Jurkat, Clone E6-1 (cell line): ENCODE results near the gene SH2B2.

Source experiments
- DNase-seq: peaks from one replicate; pipeline ENCODE4 v3.0.0-alpha.2; 2011; ENCODE audit warnings: low read depth, low spot score
- H3K4me3 ChIP-seq: 2 replicates; pipeline ENCODE4 v1.5.1; 2011; ENCODE audit warnings: mild to moderate bottlenecking, low read length, control low read depth, moderate library complexity

SH2B2 gene

DNA sequence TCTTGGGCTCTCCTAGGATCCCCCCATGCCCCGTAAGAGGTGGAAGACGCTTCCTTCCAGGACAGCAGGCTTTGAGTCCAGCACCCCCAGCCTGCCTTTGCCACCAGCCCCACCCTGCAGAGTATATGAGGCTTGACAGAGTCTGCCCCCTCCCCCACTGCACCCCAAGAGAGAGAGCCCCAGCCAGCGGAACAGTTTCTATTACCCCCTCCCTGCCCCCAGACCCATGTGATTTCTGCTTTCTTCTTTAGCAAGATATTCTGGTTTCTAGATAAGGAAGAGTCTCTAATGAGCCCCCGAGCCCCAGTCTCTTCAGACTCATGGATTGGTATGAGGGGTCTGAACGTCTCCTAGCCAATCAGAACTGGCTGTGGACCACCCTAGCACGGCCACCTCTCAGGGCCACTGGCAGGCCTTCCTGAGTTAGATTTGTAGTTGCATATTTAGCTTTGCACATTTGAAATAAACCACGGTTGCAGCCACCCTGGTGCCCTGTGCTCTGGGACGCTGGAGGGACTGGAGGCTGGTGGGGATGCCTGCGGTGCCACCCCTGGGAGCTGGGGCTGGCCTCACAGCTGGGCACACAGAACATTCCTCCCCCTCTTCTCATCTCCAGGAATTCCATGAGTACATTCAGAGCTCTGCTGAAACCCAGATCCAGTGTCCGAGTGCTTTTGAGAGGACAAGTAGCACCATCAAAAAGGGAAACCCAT, 3.0 kb upstream of the SH2B2 start:
- no peak overlapping the region for H3K4me3 ChIP-seq
- no peak for DNase-seq

- no peak for DNase-seq
These were observed 2.3 kb upstream of the SH2B2 start for GRCh38 chr7:102284399-102284798.

DNA sequence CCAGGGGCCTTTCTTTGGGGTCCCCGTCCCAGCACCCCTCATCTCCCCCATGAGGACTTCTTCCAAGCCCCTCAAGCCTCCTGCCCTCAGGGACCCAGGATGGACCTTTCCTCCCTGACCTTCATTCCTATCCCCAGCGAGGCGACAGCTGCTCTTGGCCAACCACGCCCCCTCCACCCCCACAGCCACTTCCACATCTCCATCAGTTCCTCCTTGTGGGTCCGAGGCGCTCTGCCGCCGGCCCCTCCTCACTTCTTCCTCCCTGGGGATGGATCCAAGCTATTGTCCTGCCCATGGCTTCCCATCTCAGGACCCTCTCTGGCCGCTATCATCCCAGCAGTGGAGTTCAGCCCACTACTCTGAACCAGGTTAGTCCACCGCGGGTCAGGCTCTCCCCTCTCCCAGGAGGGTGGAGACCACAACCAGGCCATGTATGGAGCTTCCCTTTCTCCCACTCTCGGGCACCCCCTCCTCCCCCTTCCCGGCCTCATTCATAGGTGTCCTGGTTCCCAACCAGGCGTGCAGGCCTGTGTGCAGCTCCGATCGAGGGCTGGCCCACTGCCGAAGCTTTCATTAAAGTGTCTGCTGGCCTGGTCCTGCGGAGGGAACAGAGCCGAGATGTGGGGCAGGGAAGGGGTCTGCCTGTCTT, 1.7 kb upstream of the SH2B2 start:
- no peak for DNase-seq
- H3K4me3 ChIP-seq: no peak overlapping the region

More at GRCh38 chr7:102284399-102284798, 2.3 kb upstream of the SH2B2 start:
- H3K4me3 ChIP-seq: no peak overlapping the region

GRCh38 chr7:102285540-102286236, 980 bp upstream of the SH2B2 start:
- no peak for DNase-seq
- H3K4me3 ChIP-seq: peak overlapping the region; percentile 51

DNA sequence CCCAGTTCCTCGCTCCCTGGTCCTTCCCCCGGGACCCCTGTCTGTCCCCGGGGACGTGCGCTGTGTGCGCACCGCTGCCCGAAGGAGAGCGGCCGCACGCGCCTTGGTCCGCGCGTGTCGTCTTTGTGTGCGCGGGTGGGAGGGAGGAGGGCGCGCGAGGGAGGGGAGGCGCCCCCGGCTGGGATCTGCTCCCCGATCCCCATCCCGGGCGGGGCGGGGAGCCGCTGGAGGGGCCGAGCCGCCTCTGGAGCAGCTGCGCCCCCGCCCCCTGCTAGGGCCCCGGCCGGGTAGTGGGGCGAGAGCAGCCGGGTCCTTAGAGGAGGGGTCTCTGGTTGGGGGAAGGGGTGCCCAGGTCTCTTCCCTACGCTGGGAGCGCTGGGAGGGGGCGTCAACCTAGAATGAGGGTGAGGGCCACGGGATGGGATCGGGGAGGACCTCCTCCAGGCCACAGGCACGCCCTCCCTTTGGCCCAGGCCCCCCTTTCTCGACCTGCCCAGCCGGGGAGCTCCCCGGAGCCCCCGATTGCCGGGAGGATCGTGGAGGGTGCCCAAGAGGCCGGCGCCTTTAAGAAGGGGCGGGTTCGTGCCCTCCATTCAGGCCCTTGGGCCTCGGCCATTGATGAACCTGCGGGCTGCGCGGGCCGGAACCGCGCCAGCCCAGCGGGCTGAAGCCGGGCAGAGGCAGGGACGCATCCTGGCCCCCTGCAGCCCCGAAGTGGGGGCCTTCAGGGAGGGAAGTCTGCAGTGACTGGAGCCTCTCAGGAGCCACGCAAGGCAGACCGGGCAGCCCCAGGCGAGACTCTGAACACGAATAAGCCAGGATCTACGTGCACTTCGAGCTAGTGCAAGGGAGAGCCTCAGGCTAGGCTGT, 678 bp downstream of the SH2B2 start:
- peak overlapping the region; percentile 63 for H3K4me3 ChIP-seq
- no peak for DNase-seq

DNA sequence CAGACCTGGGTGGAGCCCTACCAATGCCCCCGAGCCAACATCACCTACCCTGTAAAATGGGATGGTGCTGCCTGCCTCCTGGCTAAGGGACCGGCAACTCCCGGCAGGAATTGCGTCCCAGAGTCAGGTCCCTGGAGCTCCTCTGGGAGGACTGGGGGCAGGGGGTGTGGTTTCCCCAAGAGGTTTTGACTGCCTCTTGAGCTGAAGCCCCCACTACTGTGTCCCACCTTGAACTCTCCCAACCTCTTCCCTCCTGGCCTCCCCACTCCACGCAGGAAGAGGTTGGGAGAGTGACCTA, 1.3 kb downstream of the SH2B2 start:
- no peak for DNase-seq
- H3K4me3 ChIP-seq: peak overlapping the region; percentile 63

- DNase-seq: no peak
- H3K4me3 ChIP-seq: no peak overlapping the region
These were observed 1.7 kb downstream of the SH2B2 start for GRCh38 chr7:102288285-102288930.

- no peak for DNase-seq
- no peak overlapping the region for H3K4me3 ChIP-seq
These were observed 2.4 kb downstream of the SH2B2 start for GRCh38 chr7:102289057-102289456.

DNA sequence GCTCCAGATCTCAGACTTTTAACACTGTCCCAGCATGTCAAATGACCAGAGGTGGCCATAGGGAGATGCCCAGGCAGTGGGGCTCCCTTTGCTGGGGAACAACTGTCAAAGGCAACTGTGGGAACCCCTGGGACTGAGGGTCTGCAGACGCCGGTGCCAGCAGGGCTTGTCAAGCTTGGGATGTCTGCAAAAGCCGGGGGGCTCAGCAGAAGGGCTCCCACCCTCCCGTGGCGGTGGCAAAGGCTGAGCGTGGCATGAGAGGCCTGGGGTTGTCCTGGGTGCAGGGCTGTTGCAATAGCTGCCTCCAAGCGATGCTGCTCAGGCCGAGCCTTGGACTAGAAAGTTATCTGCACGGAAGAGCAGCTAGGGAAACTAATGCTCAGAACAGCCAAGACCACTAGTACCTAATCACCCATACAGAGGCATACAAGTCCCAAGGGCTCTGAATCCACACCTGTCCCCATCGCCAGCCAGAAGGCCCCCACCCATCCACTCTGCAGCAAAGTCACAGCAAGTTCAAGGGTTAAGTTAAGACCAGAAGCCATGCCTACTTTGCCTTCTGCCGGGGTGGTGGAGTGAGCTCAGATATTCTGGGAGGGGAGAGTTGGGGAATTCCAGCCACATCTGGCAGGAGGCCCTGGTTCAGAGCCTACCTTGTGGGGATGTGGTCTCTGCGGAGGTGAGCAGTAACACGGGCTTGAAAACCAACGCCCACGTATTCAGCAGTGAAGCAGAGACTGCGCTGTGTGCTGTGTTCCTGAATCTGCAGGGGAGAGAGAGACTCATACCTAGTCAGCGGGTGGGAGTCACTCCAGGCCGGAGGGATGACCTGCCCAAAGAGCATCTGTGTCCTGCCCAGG, 4.6 kb downstream of the SH2B2 start:
- no peak for DNase-seq
- H3K4me3 ChIP-seq: no peak overlapping the region

- H3K4me3 ChIP-seq: no peak overlapping the region
- DNase-seq: no peak
These were observed 5.2 kb downstream of the SH2B2 start for GRCh38 chr7:102291916-102292267.

- DNase-seq: no peak
- H3K4me3 ChIP-seq: no peak overlapping the region
These were observed 6.4 kb downstream of the SH2B2 start for GRCh38 chr7:102292813-102293798.

DNA sequence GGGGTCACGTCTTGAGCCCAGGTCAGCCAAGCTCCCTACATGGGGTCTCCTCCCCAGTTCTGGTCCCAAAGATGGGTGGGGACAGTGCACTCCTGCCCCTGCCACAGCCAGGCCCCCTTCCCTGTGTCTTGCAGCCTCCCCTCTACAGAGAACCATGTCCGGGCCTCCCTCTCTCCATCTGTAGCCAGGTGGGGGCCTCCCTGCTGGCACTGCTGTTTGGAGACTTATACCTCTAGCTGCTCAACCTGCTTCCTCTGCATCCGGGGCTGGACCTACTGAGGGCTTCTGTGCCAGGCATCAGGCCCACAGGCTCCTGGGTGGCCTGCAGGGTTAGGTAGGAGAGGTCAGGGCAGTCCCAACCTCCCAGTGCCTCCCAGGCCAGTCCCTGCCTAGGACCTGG, 7.9 kb downstream of the SH2B2 start:
- DNase-seq: no peak
- H3K4me3 ChIP-seq: no peak overlapping the region

GRCh38 chr7:102295346-102296178, 8.9 kb downstream of the SH2B2 start:
- no peak overlapping the region for H3K4me3 ChIP-seq
- DNase-seq: no peak

DNA sequence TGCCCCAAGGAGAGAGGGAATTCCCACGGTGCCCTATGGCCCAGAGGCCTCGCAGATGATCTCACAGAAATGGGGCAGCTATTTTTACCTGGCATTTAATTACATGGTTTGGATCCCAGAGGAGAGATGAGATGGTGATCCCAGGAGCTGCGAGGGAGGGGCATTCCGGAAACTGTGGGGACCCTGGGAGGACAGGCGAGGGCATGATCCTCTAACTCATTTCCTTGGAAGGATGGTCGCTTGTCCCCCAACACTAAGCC, 9.4 kb downstream of the SH2B2 start:
- DNase-seq: no peak
- no peak overlapping the region for H3K4me3 ChIP-seq

GRCh38 chr7:102296514-102296913, 9.8 kb downstream of the SH2B2 start:
- no peak for DNase-seq
- H3K4me3 ChIP-seq: no peak overlapping the region

DNA sequence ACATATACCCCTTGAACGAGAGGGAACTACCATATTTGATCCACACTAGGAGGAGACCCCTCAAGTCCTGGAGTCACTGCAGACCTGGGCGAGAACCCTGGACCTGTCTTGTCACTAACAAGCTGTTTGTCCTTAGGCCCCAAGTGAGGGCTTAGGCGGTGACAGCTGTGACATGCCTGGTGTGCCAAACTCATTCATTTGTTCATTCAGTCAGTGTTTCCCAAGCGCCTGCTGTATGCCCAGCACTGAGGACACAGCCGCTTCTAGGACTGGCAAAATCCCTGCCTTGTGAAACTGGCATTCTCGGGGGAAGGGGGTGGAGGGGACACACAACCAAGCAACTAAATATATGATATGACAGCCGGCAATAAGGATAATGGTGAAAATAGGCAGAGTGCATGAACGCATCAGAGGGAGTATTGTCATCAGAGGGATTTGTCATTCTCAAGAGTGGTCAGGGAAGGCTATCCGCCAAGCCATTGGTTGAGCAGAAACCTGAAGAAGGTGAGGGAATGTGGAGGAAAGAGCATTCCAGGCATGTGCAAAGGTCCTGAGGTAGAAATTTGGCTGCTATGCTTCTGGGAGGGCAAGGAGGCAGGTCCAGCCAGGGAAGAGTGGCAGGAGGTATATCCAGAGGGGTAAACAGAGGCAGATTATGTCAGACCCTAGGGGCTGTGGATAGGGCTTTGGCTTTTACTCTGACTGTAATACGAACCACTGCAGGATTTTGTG, 11.0 kb downstream of the SH2B2 start:
- no peak for DNase-seq
- H3K4me3 ChIP-seq: no peak overlapping the region
